GM08714 (cell line): ENCODE results near the gene PHLDA2.

Source experiments
- H3K4me3 ChIP-seq: fragments of 200-500 bp; sonication (Bioruptor generic); 2 replicates; pipeline ENCODE4 v1.5.1; 2014; ENCODE audit warnings: mild to moderate bottlenecking, low read length, inconsistent platforms
- ZNF274 ChIP-seq: IDR thresholded peaks from 2 replicates; pipeline ENCODE4 v1.6.1; 2012; ENCODE audit warnings: mild to moderate bottlenecking, low read depth, low read length

Gene PHLDA2

DNA sequence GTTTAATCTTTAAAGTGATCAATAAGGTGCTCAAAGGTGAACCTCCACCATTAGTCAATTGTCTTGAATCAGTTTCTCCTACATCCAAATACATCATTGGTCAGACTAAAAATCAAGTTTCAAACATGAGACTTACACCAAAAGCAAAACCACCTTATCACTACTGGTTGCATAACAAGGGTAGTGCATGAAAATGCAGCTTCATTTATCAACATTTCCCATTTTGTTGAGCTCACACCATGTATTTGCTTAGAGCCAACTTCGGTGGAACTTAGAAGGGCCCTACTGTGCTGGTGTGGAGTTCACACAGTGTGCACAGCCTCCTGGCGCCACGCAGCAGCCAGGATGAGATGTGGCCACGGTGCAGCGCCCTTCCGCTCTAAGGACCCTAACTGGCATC, 23.1 kb upstream of the PHLDA2 start:
- no peak for TF ChIP-seq ZNF274

DNA sequence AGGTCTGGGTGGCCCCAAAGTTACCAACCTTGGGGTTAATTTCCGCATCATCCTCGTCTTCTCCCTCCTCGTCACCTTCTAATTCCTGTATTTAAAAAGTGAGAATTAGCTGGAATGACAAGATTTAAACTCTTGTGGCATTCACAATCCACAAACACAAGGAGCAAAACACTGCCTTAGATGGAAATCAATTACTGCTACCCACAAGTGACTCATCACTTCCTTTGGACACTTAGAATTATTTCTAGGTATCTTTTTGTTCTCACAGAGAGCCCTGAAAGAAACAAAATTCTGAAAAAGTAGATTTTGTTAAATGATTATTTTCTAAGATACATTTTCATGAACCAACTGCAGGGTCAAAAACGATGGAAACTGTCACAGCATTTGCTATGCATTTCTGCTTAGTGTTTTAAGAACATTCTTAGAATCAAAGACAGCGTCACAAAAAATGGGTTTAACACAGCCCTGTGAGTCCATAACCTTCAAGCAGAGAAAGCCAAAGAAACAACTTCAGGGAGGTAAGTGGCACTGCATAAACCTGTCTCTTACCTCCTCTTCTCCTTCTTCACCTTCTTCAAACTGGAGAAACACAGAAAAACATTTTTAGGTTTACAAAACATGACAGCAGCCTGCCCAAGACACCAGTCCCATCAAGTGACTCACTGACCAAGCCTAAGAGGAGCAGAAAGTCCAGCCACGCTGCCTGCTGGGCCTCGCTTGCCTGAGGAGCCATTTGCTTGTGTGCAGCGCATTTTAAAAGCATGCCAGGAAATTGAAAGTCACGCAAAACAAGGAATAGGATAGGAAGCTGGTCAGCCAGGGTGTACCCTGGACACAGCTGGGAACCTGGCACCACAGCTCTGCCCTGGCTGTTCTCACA, 22.3 kb upstream of the PHLDA2 start:
- TF ChIP-seq ZNF274: no peak
- H3K4me3 ChIP-seq: no peak overlapping the region

More for the DNA sequence above, 23.1 kb upstream of the PHLDA2 start:
- H3K4me3 ChIP-seq: no peak overlapping the region

DNA sequence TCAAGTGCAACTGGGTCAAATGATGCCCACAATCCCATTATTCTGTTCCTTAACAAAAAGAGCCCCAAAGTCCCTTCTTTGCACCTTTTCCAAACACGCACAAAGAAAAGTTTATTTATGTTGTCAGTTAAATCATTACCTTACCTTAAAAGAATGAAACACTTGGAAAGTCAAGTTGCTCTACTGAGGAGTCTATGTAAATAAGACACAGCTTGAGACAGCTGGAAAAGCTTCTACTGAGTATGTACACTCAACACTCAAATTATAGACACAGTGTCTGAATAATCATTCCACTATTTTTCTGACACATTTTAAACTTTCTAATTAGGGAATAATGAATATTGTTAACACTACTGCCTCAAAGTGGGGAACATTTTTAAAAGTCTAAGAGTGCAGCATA, 21.6 kb upstream of the PHLDA2 start:
- no peak for TF ChIP-seq ZNF274
- no peak overlapping the region for H3K4me3 ChIP-seq

DNA sequence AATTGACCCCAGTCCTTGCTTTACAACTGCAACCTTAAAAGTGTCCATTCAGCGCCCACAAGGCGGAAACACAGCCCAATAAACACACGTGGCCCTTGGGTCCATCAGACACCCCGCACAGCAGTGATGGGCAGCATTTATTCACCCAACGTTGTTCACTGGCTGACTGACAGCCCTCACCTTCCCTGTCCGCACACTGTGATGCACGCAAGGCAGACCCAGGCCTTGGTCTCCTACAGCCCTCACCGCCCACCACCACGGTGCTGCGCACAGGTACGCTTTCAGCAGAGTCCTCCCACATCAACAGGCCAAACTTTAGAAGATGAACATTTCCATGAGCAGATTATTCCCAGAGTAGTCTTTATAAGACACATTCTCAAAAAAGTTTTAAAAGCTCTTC, 20.7 kb upstream of the PHLDA2 start:
- H3K4me3 ChIP-seq: no peak overlapping the region
- TF ChIP-seq ZNF274: no peak

DNA sequence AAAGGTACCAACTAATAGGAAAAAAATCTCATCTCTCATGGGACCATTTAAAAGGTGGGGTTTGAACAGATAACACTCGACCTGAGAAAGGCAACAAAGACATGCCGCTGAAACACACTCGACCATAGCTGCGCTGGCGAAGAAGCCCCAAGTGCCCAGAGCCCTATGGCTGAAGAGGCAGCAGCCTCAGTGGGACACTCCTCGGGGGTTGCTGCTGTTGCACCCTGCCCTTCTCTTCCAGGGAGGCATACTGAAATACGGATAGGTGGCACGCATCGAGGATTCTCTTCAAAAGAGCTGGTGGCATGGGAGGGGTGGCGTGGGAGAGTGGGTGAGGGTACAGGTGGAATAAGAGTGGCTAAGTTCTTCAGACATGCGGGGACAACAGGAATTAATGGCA, 18.5 kb upstream of the PHLDA2 start:
- no peak overlapping the region for H3K4me3 ChIP-seq
- no peak for TF ChIP-seq ZNF274

DNA sequence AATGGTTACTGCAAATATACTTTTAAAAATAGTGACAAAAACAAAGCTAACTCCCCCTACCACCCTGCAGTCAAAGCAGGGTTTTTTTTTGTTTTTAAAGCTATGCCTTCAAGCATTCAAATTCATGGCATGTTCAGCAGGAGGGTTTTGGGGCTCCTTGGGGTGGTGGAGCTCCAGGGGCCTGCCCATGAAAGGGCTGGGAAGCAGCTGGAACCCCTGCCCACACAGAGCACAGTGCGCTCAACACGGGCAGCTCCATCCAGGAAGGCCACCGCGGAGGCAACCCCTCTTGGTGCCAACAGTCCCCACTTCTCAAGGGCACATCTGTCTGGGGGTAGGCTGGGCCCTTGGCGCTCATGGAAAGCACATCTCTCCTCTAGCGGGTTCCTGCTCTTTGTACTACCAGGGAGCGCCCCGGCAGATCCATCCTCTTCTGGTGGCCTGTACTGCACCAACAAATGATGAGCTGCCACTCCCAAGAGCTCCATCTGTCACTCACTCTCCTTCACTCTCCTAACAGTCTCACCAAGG, 16.6 kb upstream of the PHLDA2 start:
- H3K4me3 ChIP-seq: no peak overlapping the region
- no peak for TF ChIP-seq ZNF274

DNA sequence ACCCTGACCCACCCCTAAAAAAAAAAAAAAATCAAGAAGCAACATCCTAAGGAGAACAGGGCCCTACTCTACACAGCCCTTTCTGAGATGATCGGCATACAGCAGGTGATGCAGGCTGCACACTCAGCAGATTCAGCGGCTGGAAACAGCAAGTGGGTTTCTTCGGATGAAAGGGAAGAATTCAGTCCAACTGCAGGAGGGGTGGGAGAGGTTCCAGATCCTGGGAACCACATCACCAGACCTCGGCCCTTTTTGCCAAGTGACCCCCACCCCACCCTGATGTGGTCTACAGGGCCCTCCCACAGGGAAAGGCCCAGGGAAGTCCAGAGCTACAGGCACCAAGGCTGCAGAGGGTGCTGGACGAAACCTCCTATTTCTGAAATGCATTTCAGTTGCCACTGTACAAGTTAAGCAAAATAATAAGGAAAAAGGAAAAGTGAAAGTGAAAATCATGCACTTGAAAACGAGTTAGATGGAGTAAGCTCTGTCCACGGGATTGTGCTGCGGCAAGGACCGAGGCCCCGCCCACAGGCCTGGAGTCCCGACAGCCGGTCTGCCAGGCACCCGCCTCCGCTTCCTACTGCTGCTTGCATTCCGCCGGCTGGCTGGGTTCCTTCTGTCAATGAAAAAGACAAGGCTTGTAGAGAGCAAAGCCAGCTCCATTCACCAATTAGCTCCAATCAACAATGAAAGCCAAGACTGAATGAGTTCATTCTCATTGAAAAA, 16.0 kb upstream of the PHLDA2 start:
- TF ChIP-seq ZNF274: no peak
- no peak overlapping the region for H3K4me3 ChIP-seq

DNA sequence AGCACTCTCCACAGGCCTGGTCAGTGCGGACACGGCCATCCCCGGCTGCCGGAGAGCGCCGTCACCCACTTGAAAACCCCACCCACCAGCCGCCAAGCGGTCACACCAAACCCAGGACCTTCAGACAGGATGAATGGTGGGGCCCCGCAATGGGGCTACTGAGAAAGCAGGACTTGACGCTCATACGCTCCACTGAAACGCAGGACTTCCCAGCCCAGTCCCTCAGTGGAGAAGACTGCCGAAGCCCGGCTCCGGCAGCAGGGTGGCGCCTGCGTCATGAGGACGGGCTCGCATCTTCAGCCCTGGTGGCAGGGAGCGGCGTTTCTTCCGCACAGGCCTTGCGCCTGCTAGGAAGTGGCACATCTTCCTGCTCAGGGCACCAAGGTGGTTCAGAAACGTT, 15.3 kb upstream of the PHLDA2 start:
- TF ChIP-seq ZNF274: no peak
- H3K4me3 ChIP-seq: no peak overlapping the region

DNA sequence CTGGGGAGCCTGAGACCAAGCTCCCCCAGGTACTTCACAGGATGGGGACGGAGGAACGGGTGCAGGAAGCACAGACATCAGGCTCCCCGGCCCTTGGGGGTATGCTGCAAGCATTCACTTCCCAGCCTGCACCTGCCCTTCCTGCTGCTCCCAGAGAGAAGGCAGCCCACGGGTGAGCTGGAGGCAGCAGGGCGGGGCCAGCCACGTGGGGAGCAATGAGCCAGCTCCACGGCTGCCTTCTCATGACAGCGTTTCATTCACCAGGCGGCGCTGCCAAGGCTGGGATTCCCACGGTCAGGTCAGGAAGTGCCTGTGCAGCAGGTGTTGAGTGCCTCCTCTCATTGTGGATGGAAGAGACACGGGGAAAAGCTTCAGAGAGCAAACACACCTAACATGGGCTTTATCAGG, 14.5 kb upstream of the PHLDA2 start:
- no peak for TF ChIP-seq ZNF274
- no peak overlapping the region for H3K4me3 ChIP-seq

DNA sequence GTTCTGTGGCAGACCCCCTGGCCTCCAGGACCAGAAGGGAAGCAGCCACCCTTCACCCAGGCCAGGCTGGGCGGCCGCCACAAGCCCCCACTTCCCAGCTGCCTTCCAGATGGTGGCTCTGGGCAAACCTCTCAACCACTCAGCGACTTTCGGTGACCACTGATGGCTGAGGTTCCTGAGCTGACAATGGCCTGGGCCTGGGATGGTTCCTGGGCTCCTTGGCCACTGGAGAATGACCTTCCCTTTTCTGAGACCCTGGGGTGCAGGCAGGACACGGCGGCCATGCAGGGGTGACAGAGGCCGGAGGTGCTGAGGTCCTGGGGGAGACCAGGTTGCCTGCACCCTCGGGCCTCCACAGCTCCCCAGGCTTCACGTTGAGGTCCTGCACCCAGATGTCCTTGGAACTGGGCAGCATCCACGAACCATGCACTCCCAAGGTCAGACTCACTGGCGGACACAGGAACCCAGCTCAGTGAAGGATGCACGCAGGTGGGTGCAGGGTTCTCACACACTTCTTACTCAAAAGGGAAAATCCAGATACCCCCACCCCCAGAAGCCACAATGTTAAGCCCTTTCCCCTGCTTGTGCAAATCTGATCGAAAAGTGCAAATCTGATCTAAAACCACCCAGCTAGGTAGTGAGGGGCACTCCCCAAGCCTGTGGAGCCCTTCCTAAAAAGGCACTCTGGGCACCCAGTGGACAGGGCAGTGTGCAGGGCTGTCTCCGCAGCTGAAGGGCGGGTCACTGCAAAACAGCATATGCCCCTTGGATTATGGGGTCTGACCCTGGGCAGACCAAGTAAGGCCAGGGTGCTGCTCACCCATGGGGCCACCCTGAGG, 13.9 kb upstream of the PHLDA2 start:
- TF ChIP-seq ZNF274: no peak
- H3K4me3 ChIP-seq: no peak overlapping the region

DNA sequence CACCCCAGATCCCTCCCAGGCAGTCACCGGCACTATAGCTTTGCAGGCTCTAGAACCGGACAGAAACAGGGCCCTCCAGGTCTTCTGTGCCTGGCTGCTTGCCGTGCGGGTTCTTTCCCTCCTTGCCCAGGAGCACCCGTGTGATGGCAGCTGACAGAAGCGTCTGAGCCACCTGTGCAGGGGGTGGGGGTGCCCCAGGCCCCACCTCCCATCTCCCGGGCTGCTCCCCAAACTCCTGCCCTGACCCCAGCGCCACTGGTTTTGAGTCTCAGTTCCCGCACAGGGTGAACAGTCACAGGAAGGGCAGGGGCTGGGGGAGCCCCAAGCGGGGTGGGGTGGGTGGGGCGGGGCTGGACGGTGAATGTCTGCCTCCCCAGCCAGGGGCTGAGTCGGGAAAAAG, 13.2 kb upstream of the PHLDA2 start:
- H3K4me3 ChIP-seq: no peak overlapping the region
- no peak for TF ChIP-seq ZNF274

DNA sequence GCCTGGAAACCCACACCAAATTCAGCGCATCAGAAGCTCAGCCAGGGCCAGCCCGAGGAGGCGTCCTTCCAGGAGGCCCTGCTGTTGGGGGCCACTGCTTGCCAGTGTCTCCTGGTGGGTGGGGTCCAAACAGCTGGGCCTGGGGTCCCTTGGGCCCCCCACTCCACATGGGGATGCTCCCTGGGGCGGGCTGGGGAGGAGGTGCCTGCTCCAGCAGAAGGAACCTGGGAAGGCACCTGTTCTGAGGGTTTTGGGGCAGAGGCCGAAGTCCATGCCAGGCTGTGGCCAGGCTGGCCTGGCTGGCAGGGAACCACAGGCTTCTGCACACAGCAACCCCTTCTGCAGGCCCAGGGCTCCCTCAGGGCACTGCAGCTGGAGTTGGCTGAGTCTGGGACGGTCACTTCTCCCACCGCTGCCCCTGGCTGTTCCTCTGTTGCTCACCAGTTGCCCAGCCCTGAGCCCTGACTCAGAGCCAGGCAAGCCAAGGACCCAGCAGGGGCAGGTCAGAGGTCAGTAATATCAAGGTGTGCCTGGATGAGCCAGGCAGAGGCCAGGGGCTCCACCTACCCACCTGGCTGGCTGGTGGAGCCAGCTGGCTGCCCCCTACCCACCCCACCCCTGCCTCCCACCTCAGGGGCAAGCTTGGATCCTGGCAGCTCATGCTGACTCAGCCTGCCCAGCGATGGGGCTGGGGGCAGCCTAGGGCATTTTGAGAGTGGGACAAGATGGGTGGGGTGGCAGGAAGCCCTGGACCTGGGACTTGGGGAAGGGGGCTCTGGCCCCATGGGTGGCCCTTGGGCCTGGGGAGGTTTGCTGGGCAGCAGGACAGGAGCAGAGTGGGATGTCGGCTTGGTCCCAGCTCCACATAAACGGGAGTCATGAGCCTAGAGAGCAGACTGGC, 12.0 kb upstream of the PHLDA2 start:
- no peak for TF ChIP-seq ZNF274
- H3K4me3 ChIP-seq: no peak overlapping the region
